Fibroblast of lung (primary cell): Measurements from ENCODE around the gene CAPG. TPM values are rescaled to one million over a fixed set of nuclear protein-coding genes. Genes with fewer than 3 reads are reported as not detected.
A peak's percentile ranks its signal among the peaks of the same experiment; 100 is the strongest.

Source experiments
- DNase-seq, 2 donors: peaks; one replicate each; pipeline versions ENCODE4 v3.0.0 to v3.0.0-alpha.2; 2010; ENCODE audit warnings: low read depth in 2 of 2
- H2AFZ ChIP-seq: 2 replicates; pipeline ENCODE4 v1.5.1; 2012; ENCODE audit warnings: low read length, control low read depth, inconsistent platforms
- H3K27ac ChIP-seq: 2 replicates; pipeline ENCODE4 v1.5.1; 2011; ENCODE audit warnings: low read length, control low read depth; ENCODE audit not compliant: insufficient read depth
- H3K27me3 ChIP-seq: 2 replicates; pipeline ENCODE4 v1.5.1; 2011; ENCODE audit warnings: mild to moderate bottlenecking, low read length; ENCODE audit not compliant: control insufficient read depth, insufficient read depth
- H3K36me3 ChIP-seq: 2 replicates; pipeline ENCODE4 v1.5.1; 2011; ENCODE audit warnings: low read length; ENCODE audit not compliant: control insufficient read depth, insufficient read depth
- H3K4me1 ChIP-seq: 2 replicates; pipeline ENCODE4 v1.5.1; 2011; ENCODE audit warnings: low read length; ENCODE audit not compliant: control insufficient read depth, insufficient read depth; ENCODE audit errors: extremely low read depth
- H3K4me2 ChIP-seq: 2 replicates; pipeline ENCODE4 v1.5.1; 2011; ENCODE audit warnings: low read length, control low read depth; ENCODE audit not compliant: insufficient read depth; ENCODE audit errors: extremely low read depth
- H3K4me3 ChIP-seq, 4 experiments: fragments of 200-600 bp in 1 of 4; sonication (generic) in 1 of 4; replicated peaks in 1 of 4; 2 replicates each; pipeline ENCODE4 v1.5.1; 2011 to 2016; ENCODE audit warnings: low read length in 4 of 4, low read depth in 3 of 4, mild to moderate bottlenecking in 3 of 4, control low read depth in 2 of 4, inconsistent platforms in 1 of 4, mixed read lengths in 1 of 4; ENCODE audit not compliant: insufficient read depth in 1 of 4; ENCODE audit errors: control extremely low read depth in 1 of 4
- H3K79me2 ChIP-seq: 2 replicates; pipeline ENCODE4 v1.5.1; 2012; ENCODE audit warnings: mild to moderate bottlenecking, low read length, inconsistent platforms; ENCODE audit not compliant: control insufficient read depth, insufficient read depth
- H3K9ac ChIP-seq: 2 replicates; pipeline ENCODE4 v1.5.1; 2011; ENCODE audit warnings: mild to moderate bottlenecking, low read length, control low read depth; ENCODE audit not compliant: insufficient read depth
- H3K9me3 ChIP-seq: 2 replicates; pipeline ENCODE4 v1.5.1; 2012; ENCODE audit warnings: low read depth, low read length; ENCODE audit not compliant: control insufficient read depth, insufficient read depth
- H4K20me1 ChIP-seq: 2 replicates; pipeline ENCODE4 v1.5.1; 2011; ENCODE audit warnings: low read length; ENCODE audit not compliant: control insufficient read depth, insufficient read depth; ENCODE audit errors: extremely low read depth
- CTCF ChIP-seq, 2 donors: IDR thresholded peaks in 1 of 2; conservative IDR thresholded peaks in 1 of 2; 1 replicate in 1 of 2; 2 replicates in 1 of 2; pipeline ENCODE4 v1.5.1; 2011 to 2012; ENCODE audit warnings: low read length in 2 of 2, control low read depth in 1 of 2, inconsistent platforms in 1 of 2, low read depth in 1 of 2, mild to moderate bottlenecking in 1 of 2
- EZH2 ChIP-seq: IDR thresholded peaks from 2 replicates; pipeline ENCODE4 v1.5.1; 2012; ENCODE audit warnings: low read length, control low read depth, mild to moderate bottlenecking; ENCODE audit errors: missing control alignments
- polyA plus RNA-seq, 2 donors: library from polyadenylated mRNA; depleted of rRNA in 1 of 2; stranded (reverse) in 1 of 2; unstranded in 1 of 2; fragments of >200 nt; gene quantifications; 2 replicates each; pipeline ENCODE4 v1.2.1, GENCODE V29; 2011 to 2012; ENCODE audit warnings: missing spikeins in 1 of 2
- total RNA-seq: library from RNA; depleted of rRNA; stranded (reverse); fragments of >200 nt; gene quantifications from 2 replicates; pipeline ENCODE4 v1.2.1, GENCODE V29; 2014

The CAPG gene
- total and polyA plus RNA-seq, 2 donors (not counting 1 experiment from before 2014, with no cell fraction given), result 43.8 to 193 TPM

GRCh38 chr2:85355073-85355410, 55.1 kb downstream of the CAPG start:
- no peaks in the 10 kb centered on the region for H4K20me1 ChIP-seq
- peak overlapping the region; percentile 90 to 100 (median 94) for H3K4me3 ChIP-seq
- peak overlapping the region; percentile 86 for H3K9ac ChIP-seq
- H3K9me3 ChIP-seq, result no peaks in the 10 kb centered on the region
- H3K79me2 ChIP-seq, result peaks cover 25% of the 10 kb centered on the region
- peak overlapping the region; percentile 90 for H3K4me2 ChIP-seq
- no peak for DNase-seq
- no peaks in the 10 kb centered on the region for H3K27me3 ChIP-seq
- H2AFZ ChIP-seq, result peak overlapping the region; percentile 98
- H3K4me1 ChIP-seq, result peaks cover 4% of the 10 kb centered on the region
- TF ChIP-seq EZH2 (no peak), CTCF (conservative IDR thresholded peaks at IDR 0.05 in 1 of 2, IDR thresholded peaks at IDR 0.05 in 1 of 2; ENCODE audit: low read depth in 1 of 2, low read length in 2 of 2) (no peak)
- peaks cover 10% of the 10 kb centered on the region for H3K36me3 ChIP-seq
- peak overlapping the region; percentile 85 for H3K27ac ChIP-seq

GRCh38 chr2:85354286-85355072, 55.7 kb downstream of the CAPG start, which contains the start of the genes ELMOD3 and RETSAT:
Gene ELMOD3, plus strand, starts transcription at chr2:85354769. Its CDS starts 2,430 bp downstream, at chr2:85357199.
Gene RETSAT, minus strand, starts transcription at chr2:85354528. Its CDS starts 21 bp downstream, at chr2:85354507.
- Histone ChIP-seq H3K36me3 (peaks cover 12% of the 10 kb centered on the region), H3K9me3 (no peaks in the 10 kb centered on the region), H3K4me3 (peak within 1 kb of the TSS; percentile 90 to 100 (median 94)), H3K27ac (peak within 1 kb of the TSS; percentile 85), H3K9ac (peak within 1 kb of the TSS; percentile 86), H3K79me2 (peaks cover 25% of the 10 kb centered on the region), H4K20me1 (no peaks in the 10 kb centered on the region), H2AFZ (peak within 1 kb of the TSS; percentile 98), H3K27me3 (no peaks in the 10 kb centered on the region), H3K4me2 (peak within 1 kb of the TSS; percentile 90), H3K4me1 (peaks cover 4% of the 10 kb centered on the region)
- peak; percentile 100 for DNase-seq
- no peak for TF ChIP-seq EZH2
- no peak for TF ChIP-seq CTCF (conservative IDR thresholded peaks at IDR 0.05 in 1 of 2, IDR thresholded peaks at IDR 0.05 in 1 of 2; ENCODE audit: low read depth in 1 of 2, low read length in 2 of 2)

- Histone ChIP-seq H3K79me2 (peaks cover 25% of the 10 kb centered on the region), H4K20me1 (no peaks in the 10 kb centered on the region), H2AFZ (peak overlapping the region; percentile 27), H3K9me3 (no peaks in the 10 kb centered on the region), H3K4me3 (peak overlapping the region; percentile 54 to 100 (median 84)), H3K9ac (peak overlapping the region; percentile 43), H3K4me1 (peaks cover 4% of the 10 kb centered on the region), H3K36me3 (peaks cover 16% of the 10 kb centered on the region), H3K27ac (peak overlapping the region; percentile 45), H3K27me3 (no peaks in the 10 kb centered on the region), H3K4me2 (peak overlapping the region; percentile 82)
- TF ChIP-seq EZH2, result no peak
- peak; percentile 22 to 29 for DNase-seq
Observed at GRCh38 chr2:85353876-85354285, 56.3 kb downstream of the CAPG start.
